GM19025 (cell line): ENCODE measurements around the gene SMARCC1.

Source experiments
- ATAC-seq: cut with Tn5 transposase; IDR thresholded peaks from one replicate; pipeline ENCODE4 v1.9.1; 2021; ENCODE audit warnings: mild to moderate bottlenecking, low read depth, moderate library complexity; ENCODE audit not compliant: unreplicated experiment

The SMARCC1 gene

DNA sequence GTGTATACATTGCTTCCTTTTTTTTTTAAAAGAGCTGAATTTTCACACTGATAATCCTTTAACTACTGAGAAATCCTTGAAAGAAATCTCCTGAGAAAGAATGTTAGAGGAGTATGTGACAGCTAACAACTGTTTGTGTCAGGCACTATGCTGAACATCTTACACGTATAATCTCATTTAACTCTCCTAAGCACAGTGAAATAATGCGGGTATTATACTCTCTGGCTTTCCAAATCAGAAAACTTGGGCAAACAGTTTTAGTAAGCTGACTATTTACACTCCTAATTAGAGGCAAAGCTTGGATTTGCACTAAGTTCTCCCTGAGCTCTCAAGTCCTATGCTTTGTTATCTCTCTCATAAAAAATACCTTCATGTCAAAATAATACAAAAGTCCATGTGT is 69.3 kb downstream of the SMARCC1 start:
- ATAC-seq: no peak

DNA sequence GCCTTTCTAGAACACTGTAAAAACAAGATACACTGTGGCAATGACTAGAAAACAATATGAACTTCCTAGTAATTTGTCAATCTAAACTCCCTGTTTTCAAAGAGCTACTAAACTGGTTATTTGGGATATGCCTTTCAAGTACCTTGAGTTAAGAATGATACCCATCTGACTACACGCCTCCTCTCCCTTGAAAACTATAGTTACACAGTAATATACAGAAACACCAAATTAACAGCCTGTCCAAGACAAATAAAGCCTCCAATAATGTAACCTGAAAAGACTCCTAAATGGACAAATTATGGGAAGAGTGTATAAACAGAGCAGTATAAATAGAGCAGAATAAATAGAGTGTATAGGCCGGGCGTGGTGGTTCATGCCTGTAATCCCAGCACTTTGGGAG is 70.1 kb downstream of the SMARCC1 start:
- no peak for ATAC-seq

- no peak for ATAC-seq
Observed at GRCh38 chr3:47705391-47705790, 76.3 kb downstream of the SMARCC1 start.

GRCh38 chr3:47704237-47704612 is 77.5 kb downstream of the SMARCC1 start:
- no peak for ATAC-seq

DNA sequence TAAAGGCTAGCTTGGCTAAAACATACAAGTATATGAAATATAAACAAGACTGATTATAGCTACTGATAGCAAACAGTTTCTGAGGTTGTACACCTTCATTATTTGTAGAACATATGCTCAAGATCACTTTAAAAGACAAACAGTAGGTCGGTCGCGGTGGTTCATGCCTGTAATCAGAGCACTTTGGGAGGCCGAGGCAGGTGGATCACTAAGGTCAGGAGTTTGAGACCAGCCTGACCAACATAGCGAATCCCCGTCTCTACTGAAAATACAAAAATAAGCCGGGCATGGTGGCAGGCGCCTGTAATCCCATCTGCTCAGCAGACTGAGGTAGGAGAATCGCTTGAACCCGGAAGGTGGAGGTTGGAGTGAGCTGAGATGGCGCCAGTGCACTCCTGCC is 80.3 kb downstream of the SMARCC1 start:
- ATAC-seq: no peak

DNA sequence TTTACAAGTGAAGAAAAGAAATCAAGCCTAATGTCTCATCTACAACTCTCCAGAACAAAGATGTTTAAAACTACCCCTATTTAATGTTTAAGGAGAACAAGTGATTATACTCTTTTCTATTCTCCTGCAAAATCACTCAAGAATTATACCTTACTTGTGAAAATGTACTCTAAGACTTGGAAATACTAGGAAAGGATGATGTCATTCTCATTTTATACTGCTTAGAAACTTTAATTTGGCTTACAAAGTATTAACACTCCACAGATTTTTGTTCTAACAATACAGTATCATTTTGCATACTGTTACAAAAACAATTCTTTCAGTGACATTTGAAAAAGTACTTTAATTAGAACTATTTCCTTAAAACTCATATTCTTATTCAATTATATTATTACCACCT is 89.5 kb downstream of the SMARCC1 start:
- ATAC-seq: no peak

GRCh38 chr3:47688488-47688887 is 93.2 kb downstream of the SMARCC1 start:
- no peak for ATAC-seq

DNA sequence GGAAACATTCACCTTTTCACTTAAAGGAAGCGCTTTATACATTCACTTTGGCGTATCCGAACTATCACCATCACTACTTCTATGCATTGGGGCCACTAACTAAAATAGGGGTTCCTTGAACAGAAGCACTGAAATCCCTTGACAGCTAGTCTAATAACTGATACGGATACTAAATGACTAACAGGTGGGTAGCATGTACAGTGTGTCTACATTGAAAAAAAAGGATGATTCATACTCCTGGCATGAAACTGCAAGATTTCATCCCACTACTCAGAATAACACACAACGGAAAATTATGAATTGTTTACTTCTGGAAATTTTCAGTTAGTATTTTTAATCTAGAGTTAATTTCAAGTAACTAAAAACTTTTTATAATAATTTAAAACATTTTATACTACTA is 96.7 kb downstream of the SMARCC1 start:
- ATAC-seq: no peak

DNA sequence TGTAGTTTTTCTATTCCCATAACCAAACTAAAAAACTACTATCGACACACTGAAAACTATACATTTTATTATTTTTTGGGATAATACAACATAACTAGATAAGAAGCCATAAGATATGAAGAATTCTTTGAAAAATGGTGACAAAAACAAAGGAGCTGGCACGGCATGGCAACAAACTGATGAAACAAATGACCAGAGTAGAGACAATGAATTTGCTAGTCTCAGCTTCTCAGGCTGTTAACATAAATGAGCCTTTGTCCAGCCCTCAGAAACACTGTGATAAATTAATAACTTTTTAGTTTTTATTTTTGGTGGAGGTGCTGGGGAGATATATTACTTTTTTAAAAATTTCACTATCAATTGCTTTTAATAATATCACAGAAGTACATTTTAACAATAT is 100.7 kb downstream of the SMARCC1 start:
- no peak for ATAC-seq

DNA sequence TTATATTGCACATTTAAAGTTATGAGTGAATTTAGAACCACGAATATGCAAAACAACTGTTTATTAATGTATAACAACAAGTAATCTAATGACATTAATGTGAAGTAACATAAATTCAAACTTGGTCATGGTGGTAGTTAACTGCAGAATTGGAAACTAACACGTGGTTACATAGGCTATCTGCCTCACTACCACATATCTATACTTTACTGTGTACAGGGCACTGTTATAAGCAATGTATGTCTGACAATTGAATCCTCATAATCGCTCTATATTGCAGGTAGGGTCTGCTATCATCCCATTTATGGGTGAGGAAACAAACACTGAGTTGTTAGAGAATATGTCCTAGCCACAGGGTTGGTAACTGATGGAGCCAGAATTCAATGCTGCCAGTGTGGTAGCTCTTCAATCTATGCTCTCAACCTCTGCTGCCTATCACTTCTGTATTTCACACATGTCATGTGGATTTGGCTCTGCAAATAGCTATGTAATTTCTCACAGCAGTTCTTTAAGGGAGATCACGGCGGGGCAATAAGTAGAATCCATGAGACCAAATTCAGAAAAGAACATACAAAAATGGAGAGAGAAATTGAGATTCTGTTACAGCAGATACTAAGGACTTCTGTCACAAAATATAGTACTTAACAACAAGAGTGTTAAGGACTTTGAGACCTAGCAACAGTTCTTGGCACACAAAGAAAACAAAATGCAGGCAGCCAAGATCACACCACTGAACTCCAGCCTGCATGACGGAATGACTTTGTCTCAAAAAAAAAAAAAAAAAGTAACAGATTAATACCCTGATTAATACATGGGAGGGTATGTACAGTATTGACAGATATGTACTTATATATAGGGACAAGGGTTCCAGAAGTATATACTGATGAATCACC is 103.0 kb downstream of the SMARCC1 start:
- no peak for ATAC-seq

GRCh38 chr3:47669026-47669749 is 112.5 kb downstream of the SMARCC1 start:
- no peak for ATAC-seq

DNA sequence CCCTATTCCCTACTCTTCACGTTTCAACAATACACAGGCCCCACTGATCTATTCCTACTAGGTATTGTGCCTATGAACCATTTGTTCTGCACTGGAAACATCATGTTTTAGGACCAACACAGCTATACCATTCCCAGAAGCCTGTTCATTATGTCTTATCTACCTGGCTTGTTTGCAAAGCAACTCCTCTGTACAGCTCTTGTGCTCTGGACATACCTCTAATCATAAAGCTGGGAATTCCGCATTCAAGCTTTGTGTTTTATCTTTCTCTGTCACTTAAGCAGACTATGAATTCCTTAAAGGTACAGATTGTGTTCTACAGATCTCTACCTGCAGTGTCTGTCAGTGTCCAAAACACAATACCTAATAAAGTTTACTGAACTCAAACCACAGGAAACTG is 115.6 kb downstream of the SMARCC1 start:
- no peak for ATAC-seq

GRCh38 chr3:47664519-47664918 is 117.2 kb downstream of the SMARCC1 start:
- no peak for ATAC-seq

- no peak for ATAC-seq
Observed at GRCh38 chr3:47663630-47664240, 118.0 kb downstream of the SMARCC1 start.

DNA sequence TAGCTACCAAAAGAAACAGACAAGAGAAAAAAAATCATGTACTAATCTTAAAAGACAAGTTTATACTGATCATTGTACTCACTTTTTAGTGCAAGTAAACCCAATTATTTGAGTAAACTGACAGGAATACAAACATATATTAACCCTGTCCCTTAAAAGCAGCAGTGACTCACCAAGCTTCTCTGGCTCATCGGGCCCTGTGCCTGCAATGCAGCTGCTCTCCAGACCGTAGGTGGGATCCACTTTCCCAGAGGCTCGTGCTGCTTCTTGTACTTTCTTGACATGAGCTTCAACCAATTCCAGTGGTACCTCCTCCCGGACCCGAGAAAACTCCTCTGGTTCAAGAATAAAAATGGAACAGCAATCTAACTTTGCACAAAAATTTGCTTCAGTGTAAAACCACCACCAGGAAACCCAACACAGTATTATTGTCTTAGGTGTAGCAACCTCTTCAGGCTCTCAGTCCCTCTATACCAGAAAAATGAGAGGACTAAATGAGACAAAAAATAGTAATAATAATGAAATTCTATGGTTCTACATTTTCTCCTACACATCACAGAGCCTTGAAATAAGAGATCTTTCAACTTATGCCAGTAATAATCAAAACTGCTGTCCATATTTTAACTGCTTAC is 120.5 kb downstream of the SMARCC1 start:
- ATAC-seq: no peak

DNA sequence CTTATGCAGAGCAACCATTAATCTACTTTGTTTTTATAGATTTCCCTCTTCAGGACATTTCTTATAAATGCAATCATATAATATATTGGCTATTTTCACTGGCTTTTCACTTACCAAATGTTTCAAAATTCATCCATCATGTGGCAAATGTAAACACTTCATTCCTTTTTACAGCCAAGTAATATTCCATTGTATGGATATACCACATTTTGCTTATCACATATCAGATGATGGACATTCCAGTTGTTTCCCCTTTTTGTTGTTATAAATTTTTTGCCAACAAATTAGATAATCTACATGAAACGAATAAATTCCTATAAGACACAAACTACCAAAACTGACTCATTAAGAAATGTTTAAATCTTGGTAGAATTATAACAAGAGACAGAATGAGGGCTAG is 123.2 kb downstream of the SMARCC1 start:
- no peak for ATAC-seq

GRCh38 chr3:47652142-47652541 is 129.6 kb downstream of the SMARCC1 start:
- no peak for ATAC-seq

DNA sequence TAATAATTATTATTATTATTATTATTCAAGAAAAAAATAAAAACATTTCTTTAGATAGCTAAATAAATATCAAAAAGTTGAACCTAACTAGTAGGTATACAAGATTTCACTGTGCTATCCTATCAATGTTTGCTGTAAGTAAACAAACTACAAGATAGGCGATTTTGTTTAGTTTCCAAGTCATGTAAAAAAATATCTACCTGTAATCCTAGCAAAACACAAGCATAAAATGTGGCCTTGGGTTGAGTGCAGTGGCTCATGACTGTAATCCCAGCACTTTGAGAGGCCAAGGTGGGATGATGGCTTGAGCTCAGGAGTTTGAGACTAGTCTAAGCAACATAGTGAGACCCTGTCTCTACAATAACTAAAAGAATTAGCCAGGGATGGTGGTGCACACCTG is 131.4 kb downstream of the SMARCC1 start:
- ATAC-seq: no peak

DNA sequence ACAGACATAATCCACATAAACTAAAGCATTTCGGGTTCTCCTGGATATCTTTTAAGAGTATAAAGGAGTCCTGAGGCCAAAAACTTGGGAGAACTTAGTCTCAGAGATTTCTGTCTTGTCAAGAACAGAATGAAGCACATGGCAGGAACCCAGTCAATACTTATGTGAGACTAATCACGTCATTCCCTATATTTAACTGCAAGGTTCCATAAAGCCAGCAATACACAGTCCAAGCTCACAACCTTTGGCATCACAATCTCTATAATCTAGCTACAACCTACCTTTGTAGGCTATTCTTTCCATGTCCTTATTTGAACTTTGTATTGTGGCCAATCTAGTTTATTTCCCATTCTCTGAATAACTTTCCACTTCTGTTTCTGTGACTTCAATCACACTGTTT is 134.1 kb downstream of the SMARCC1 start:
- no peak for ATAC-seq

GRCh38 chr3:47646362-47646761 is 135.3 kb downstream of the SMARCC1 start:
- no peak for ATAC-seq

DNA sequence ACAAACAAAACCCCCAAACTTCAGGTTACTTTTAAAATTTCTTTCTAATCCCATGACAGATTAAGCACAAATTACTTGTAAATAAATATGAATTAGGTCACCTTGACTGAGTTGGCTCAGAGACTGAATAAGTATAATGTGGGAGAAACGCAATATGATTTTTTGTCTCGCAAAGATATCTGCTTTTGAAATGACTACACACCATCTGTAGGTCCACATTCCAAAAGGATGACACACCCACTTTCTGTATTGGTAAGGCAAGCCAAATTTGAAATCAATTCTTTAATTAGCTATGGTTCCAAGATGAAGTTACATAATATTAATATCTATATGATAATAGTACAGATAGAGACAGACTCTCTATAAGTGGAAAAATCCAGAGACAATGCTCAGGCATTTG is 136.1 kb downstream of the SMARCC1 start:
- ATAC-seq: no peak
